Left hindlimb (tissue), 1 donor: Measurements from ENCODE around the gene GRK5.

Source experiments
- DNase-seq: peaks from one replicate; pipeline ENCODE4 v3.0.0-alpha.2; 2018

Gene GRK5

GRCh38 chr10:119199231-119199992, 8.0 kb upstream of the GRK5 start:
- DNase-seq, result peak; percentile 79

- no peak for DNase-seq
Observed at GRCh38 chr10:119201233-119201632, 6.1 kb upstream of the GRK5 start.

DNA sequence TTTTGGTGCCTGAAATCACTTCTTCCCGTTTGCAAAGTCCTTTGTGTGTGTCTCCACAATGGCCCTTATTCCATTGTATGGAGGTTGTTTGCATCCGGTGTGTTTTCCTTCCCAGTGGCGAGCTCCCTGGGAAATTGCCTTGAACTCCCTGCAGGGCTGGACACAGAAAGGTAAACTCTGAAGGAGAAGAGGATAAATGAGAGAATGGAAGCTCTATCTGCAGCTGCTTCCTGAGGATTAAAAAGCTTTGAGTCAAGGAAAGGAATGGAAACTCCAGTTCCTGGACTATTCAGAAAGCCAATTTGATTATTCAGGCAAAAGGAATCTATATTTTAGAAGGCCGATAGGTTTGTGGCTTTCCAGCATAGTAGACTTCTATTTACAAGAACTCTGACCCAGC, 4.4 kb upstream of the GRK5 start:
- DNase-seq, result no peak

DNA sequence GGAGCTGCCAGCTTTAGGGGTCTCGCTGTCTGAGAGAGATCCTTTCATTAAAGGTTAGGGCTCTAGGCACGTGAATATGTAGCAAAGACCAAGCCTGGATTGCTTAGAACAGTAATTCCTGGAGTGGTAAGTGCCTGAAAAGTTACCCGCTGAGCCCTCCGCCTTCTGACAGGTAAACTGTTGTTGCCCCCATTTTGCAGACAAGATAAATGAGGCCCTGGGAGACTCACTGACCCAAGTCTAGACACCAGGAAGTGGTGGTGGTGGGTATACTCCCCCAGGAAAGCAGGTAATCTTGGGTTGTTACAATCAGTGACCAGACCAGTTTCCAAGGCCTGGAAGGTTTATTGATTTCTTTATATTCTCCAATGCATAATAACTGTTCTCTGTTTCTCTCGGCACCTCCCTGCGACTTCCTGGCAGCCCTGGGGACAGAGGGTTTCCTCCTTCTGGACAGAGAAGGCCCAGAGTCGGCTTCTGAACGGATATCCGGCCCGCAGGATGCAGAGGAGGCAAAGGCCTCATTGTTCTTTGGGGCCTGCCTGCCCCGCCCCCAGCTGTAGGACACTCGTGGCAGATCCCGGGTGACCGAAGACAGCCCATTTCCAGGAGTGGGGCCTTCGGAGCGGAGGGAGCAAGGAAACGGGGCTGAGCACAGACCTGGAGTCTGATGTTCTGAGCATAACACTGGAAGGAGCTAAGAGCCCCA, 1.3 kb upstream of the GRK5 start:
- DNase-seq, result peak; percentile 67

GRCh38 chr10:119206603-119207365, 587 bp upstream of the GRK5 start:
- DNase-seq, result peak; percentile 84

GRCh38 chr10:119207713-119208552, 562 bp downstream of the GRK5 start:
- DNase-seq, result peak; percentile 69

GRCh38 chr10:119208553-119208940, 1.2 kb downstream of the GRK5 start:
- DNase-seq, result no peak

- peak; percentile 71 for DNase-seq
Observed at GRCh38 chr10:119209035-119209735, 1.8 kb downstream of the GRK5 start.

DNA sequence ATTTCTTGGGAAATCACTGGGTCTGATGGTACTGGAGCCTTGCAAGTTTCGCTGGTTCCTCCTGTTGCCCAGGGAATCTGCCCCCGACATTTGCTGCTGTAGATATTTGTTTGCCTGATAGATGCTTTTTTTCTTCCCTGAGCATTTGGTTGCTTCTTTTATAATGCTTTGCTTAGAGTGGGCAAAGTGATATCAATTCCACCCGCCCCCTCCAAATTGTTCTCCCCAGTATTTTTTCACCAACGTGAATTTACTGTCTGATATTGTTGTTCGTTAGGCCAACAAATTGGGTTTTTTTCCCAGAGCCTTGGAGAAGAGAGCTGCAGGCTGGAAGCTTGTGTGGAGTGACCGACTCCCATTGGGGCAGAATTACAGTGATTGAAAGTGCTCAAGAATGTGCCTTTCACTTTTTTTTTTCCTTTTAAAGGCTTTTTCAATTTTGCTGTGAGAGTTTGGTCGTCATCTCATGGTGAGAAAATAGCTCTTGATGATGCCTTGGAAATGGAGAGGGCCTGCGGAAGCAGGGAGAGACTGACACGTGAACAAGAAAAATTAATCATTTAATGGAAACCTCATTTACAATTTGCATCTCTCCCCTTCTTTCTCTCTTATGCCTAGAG, 2.5 kb downstream of the GRK5 start:
- DNase-seq, result no peak

DNA sequence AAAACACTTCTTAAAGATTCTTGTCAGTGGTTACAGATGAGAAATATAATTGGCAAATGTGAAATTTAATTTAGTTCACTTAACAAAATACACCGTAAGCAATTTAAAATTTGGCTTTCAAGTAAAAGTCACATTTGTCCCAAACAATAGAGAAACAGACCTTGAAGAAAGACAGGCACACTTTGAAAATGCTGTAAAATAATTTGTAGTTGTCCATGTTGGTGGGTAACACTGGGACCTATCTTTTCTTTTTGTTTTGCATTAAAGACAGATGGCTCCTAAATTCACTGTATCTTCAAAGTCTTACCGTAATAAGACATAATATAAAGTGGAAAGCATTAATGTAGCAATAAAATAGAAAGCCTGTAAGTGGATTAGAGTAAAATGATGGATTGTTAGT, 3.3 kb downstream of the GRK5 start:
- no peak for DNase-seq

- DNase-seq, result no peak
Observed at GRCh38 chr10:119211176-119211575, 3.8 kb downstream of the GRK5 start.

DNA sequence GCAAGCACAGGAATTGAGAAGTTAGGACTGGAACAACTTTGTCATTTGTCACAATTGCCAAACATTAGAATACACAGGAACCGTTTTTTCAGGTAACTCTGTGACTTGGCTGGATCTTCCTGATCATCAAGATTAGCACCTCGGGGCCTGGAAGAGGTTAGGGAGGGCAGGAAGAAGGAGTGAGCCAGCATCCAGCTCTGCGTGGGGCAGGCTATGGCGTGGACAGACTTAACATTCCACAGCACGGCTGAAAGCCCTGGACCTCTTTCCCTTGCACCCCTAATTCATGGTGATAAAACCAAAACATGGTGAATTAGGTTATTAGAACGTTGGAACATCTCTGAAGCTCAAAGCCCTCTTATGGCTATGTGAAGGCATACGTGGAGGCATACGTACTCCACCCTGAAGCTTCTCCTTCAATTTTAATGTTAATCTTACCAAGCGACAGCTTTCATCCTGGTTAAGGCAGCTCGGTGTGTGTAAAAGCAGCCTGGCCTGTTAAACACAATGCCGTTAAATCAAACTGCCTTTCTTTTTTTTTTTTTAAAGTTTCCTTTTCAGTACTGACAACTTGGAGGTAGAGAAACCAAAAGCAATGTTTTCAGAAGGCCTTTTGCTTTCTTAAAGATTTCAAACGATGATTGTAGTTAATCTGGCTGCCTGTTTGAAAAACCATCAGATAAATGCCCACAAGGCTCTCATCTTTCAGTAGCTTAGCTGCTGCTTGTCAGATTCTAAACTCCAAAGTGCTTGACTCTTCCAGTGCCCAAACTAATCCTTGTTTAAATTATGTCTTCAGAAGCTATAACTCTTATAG, 4.5 kb downstream of the GRK5 start:
- DNase-seq, result peak; percentile 9

DNA sequence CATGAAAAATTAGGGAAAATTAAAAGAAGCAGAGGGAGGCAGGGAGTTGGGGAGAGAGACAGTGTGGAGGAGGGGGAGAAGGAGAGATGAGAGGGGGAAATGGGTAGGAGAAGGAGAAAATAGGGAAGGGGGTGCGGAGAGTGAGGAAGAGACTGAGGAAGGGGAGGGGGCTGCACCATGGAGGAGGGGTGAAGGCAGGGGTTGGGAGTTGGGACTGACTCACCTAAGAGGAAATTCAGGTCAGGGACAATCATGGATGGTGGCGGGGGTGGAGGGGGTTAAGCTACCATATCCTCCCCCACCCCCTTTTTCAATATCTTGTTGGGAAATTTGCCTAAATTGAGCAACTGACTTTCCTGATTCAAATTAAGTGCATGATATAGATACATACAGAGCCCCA, 8.0 kb downstream of the GRK5 start:
- DNase-seq, result peak; percentile 7

DNA sequence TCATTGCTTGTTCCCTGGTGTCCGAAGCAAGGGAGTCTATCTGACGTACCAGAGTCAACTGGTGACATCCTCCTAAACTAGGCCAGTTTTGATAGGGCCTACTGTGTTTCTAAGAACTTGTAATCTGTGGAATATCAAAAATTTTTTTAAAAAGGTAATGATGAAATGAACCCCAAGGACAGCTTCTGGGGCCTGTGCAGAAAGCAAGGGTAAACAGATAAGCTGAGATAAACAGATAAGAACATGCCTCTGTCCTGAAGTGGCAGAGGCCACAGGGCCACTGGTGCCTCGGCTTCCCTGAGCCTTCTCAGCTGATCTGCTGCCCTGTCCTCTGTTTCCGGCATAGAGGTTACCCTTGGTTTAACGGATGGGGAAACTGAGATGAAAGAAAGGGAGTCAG, 8.8 kb downstream of the GRK5 start:
- no peak for DNase-seq

DNA sequence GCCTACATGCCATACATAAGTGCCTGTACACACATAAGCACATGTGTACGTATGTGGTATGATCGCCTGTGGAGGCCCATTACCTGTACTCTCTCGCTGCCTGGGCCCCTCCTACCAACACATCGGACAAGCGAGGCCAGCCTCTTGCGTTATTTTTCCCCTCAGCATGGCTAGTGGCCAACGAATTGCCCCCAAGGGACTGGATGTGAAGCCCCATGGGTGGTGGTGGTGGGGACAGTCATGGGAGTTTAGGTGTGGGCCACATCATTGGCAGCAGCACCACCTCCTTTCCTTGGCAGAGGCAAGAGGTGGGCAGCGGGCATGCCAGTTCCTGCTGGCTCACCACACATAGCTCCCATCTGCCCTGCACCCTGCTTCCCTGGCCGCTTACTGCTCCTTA, 10.0 kb downstream of the GRK5 start:
- DNase-seq, result peak; percentile 17

DNA sequence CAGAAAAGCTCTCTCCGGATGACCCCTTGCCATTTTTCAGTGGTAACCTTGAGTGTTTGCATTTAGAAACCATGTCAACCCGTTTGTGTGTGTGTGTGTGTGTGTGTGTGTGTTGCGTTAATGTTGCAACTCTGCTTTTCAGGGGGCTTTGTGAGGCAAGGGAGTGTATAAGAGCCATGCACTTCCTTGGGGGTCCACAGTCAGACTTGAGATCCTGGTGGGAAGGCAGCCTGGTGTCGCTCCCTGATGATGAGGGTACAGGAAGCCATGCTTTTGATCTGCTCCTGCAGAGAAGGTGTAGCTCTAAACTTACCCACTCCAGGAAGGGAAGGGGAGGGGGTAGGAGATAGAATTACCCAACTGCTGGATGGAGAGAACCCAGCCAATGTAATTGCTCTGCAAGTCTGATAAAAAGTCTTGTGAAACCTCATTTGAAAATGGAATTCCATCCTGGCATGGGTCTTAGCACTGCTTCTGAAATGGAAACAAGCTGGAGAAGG, 10.7 kb downstream of the GRK5 start:
- peak; percentile 19 for DNase-seq

DNA sequence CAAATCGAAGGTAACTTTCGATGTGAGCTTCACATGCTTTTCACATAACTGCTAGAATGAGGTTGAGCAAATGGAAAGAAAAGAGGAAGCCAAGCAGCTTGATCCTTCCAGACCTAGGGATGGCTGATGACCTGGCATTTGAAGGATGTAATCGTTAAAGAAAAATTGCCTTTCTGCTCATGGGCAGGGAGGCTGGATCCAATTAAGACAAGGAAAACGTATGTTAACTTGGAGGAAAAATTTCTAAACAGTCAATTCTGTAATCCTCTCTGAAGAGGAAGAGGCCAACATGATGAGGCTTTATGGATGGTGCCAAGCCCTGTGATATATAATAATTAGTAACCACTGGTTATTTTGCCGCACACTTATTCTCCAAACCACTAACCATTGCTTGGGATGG, 12.5 kb downstream of the GRK5 start:
- DNase-seq, result peak; percentile 10

DNA sequence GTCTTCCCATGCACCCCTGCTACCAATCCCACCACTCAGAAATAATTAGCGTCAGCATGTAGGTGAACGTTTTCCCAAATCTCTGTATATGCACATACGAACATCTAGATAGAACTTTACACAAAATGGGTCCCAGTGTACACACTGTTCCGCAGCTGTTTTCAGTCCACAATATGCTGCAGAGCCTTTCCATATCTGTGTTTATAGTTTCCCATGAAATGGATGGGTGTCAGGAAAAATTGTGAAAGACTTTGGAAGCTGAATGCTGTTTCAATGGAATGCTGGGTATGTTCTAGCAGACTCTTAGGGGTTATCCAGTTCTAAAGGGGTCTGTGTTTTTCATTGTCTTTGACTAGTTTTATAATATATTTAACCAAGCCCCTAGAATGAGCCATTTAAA, 13.8 kb downstream of the GRK5 start:
- no peak for DNase-seq

- DNase-seq, result peak; percentile 12
Observed at GRCh38 chr10:119221666-119222065, 14.3 kb downstream of the GRK5 start.

- DNase-seq, result peak; percentile 64
Observed at GRCh38 chr10:119222537-119222936, 15.2 kb downstream of the GRK5 start.

GRCh38 chr10:119222966-119223386, 15.6 kb downstream of the GRK5 start:
- peak; percentile 20 for DNase-seq
